ENCODE results near the gene CHAC1.

The CHAC1 gene

GRCh38 chr15:40959331-40960141, 6.3 kb downstream of the CHAC1 start:
- TF ChIP-seq, protein P1, sequence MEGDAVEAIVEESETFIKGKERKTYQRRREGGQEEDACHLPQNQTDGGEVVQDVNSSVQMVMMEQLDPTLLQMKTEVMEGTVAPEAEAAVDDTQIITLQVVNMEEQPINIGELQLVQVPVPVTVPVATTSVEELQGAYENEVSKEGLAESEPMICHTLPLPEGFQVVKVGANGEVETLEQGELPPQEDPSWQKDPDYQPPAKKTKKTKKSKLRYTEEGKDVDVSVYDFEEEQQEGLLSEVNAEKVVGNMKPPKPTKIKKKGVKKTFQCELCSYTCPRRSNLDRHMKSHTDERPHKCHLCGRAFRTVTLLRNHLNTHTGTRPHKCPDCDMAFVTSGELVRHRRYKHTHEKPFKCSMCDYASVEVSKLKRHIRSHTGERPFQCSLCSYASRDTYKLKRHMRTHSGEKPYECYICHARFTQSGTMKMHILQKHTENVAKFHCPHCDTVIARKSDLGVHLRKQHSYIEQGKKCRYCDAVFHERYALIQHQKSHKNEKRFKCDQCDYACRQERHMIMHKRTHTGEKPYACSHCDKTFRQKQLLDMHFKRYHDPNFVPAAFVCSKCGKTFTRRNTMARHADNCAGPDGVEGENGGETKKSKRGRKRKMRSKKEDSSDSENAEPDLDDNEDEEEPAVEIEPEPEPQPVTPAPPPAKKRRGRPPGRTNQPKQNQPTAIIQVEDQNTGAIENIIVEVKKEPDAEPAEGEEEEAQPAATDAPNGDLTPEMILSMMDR (IDR thresholded peaks at IDR 0.05): no peak

DNA sequence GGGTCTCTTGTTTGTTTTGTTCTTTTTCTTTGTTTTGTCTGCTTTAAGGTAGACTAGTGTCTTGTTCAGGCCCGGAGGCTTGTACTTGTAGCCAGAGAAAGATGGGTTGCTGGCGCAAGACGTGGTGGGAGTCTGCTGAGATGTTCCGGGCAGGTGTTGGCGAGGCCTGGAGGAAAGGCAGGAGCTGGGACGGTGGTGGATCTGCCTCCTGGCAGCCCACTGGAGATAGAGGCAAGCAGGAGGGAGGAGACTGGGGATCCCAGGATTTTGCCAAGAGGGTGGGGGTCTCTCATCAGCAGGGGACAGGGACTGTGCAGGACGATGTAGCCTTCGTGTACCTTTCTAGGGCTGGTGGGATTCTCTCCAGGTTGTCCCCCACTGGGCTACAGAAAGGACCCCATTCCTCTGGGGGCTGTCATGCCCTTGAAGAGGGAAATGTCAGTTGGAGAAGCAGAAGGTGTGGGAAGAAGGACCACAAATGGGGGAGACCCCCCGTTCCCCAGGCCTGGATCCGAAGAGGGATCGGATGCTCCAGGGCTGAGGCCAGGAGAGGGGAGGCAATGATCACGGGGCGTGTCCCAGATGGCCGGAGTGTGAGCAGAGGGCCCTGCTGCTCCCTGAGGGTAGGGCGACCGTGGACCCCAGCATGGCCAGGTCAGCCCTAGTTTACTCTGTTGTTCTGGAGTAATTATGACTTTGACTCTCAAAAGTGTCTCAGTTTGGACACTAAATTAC, 7.0 kb downstream of the CHAC1 start:
- TF ChIP-seq, protein P1 (IDR thresholded peaks at IDR 0.05): no peak

GRCh38 chr15:40960925-40961324, 7.7 kb downstream of the CHAC1 start:
- TF ChIP-seq, protein P1 (IDR thresholded peaks at IDR 0.05): no peak

- TF ChIP-seq, protein P1 (IDR thresholded peaks at IDR 0.05): no peak
Measured at GRCh38 chr15:40963201-40963600, 9.9 kb downstream of the CHAC1 start.

DNA sequence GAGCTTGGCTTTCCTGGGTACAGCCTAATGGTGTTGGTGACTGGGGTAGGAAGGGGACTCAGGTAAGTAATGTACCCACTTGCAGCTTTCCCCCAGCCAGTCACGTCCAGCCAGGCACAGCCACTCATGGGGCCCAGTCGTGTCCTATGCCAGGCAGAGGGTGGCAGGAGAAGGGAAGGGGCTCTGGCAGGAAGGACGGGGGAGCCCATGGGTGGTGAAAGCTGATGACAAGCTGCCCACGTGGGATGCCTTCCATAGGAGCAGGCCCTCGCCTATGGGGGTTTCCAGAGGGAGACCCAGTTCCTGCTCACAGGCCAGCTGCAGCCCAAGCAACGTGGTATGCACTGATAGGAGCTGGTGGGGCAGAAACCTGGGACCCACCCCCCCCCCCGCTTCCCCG, 10.7 kb downstream of the CHAC1 start:
- TF ChIP-seq, protein P1 (IDR thresholded peaks at IDR 0.05): no peak

DNA sequence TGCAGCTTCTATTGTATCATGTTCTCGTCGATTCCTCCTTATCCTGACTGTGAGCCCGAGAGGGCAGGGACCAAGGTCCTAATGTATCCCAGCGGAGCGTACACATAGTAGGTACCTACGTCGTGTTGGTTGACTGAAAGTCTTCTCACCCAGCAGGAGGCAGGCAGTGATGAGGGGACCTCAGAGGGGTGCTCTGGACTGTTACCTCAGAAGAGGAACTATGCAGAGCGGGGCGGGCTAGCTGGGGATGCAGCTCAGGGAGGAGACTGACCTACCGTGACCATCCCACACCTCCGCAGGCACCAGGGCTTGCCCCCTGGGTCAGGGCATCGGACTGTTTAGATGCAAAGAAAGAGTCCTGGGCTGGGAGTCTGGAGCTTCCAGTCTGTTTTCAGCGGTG, 11.4 kb downstream of the CHAC1 start:
- TF ChIP-seq, protein P1 (IDR thresholded peaks at IDR 0.05): no peak

DNA sequence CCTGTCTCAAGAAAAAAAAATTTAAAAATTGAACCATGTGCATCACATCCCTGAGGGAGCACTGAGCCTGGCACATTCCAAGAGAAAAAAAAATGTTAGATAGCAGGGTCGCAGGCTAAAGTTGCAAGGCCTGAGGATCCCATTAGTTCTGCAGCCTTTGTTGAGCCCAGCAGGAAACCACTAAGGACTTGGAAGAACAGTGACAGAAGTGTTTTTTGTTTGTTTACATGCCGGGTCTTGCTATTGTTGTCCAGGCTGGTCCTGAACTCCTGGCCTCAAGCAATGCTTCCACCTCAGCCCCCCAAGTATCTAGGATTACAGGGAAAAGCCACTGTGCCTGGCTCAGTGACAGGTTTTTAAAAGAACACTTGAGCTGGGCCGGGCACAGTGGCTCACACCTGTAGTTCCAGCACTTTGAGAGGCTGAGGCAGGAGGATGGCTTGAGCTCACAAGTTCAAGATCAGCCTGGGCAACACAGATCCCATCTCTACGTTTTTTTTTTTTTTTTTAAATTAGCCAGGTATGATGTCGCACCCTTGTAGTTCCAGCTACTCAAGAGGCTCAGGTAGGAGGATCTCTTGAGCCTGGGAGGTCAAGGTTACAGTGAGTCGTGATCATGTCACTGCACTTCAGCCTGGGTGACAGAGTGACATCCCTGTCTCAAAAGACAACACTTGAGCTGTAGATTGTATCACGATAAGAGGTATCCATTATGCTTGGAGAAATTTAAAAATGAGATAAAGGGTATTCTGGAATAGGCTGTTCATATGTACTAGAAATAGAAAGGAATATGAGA, 15.2 kb downstream of the CHAC1 start:
- TF ChIP-seq, protein P1 (IDR thresholded peaks at IDR 0.05): no peak

Data from LNCAP (cell line).